IPS-18c (cell line): ENCODE results near the gene PLSCR1.

ENCODE experiments used
- H3K4me3 ChIP-seq: 2 replicates; pipeline ENCODE4 v1.7.0; 2013; ENCODE audit warnings: low read depth, mild to moderate bottlenecking, low read length, moderate library complexity; ENCODE audit not compliant: insufficient read depth
- H3K9me3 ChIP-seq: one replicate; pipeline ENCODE4 v1.6.1; 2013; ENCODE audit warnings: mild to moderate bottlenecking, low read length, moderate library complexity; ENCODE audit not compliant: control insufficient read depth, insufficient read depth

The PLSCR1 gene

DNA sequence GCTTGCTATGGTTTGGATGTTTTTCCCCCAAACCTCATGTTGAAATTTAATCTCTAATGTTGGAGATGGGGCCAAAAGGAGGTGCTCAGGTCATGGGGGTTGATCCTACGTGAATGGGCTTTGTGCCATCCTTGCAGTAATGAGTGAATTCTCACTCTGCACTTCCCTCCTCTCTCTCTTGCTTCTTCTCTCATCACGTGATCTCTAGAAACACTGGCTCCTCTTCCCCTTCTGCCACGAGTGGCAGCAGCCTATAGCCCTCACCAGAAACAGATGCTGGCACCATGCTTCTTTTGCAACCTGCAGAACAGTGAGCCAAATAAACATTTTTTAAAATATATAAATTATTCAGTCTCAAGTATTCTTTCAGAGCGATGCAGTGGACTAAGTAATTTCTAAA is 13.3 kb upstream of the PLSCR1 start:
- no peak overlapping the region for H3K4me3 ChIP-seq
- no peaks in the 10 kb centered on the region for H3K9me3 ChIP-seq

GRCh38 chr3:146555311-146555710 is 10.9 kb upstream of the PLSCR1 start:
- no peaks in the 10 kb centered on the region for H3K9me3 ChIP-seq
- H3K4me3 ChIP-seq = no peak overlapping the region

GRCh38 chr3:146554151-146554760 is 9.8 kb upstream of the PLSCR1 start:
- no peak overlapping the region for H3K4me3 ChIP-seq
- no peaks in the 10 kb centered on the region for H3K9me3 ChIP-seq

DNA sequence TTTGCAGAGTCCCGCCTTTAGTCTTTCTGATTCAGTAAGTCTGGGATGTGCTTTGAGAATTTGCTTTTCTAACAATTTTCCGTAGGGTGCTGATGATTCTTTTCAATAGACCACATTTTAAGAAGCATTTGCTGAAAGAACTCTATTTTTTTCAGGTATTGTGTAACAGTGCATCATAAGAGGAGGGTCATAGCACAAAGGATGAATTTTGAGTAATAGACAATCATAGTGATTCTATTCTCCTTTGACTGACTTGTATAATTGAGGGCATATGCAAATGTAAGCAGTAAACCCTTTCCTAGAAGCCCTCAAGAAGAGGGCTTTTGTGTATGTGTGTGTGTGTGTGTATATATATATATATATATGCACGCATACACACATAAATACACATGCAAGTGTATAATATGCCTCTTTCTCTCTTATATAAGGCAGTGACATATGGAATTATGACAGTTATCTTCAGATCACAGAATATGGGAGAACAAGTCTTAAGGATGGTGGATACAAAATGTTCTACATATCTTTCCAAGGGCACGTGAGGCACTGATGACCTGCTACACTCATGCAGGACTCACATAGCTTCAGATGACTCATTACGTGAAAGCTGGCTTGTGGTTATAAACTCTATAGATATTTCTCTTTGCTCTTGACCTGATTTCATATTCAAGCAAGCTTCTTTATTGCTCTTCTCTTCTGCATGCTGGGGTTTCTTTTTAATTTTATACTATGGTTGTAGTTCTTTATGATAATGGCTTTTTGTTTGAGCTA is 6.5 kb upstream of the PLSCR1 start:
- no peaks in the 10 kb centered on the region for H3K9me3 ChIP-seq
- no peak overlapping the region for H3K4me3 ChIP-seq

GRCh38 chr3:146550070-146550615 is 5.7 kb upstream of the PLSCR1 start:
- Histone ChIP-seq H3K9me3 (no peaks in the 10 kb centered on the region), H3K4me3 (no peak overlapping the region)

DNA sequence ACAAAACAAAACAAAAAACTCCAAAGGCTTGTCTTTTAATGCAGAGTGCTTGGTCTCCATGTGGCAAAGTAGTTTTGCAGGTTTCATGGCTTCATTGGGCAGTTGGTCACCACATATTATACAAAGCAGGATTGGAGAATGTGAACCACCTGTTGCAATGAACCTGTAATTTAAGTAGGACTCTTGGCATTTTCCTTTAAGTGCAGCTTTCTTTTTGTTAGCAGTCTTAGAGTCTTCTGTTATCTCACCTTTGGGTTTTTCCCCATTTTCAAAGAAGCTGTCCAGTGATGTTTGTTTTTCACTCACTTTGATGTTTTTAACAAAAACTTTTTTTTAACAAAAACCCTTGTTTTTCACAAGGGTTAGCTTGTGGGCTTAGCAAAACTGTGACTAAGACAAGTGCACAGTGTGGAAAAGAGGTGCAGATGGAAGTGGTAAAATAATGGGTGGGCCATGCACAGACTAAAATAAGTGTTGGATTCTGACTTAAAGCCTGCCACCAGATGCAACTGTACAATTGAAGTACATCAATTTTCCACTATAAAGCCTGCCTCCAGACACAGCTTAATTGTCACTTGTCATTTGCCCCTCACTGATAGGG is 2.9 kb upstream of the PLSCR1 start:
- no peaks in the 10 kb centered on the region for H3K9me3 ChIP-seq
- H3K4me3 ChIP-seq = no peak overlapping the region

DNA sequence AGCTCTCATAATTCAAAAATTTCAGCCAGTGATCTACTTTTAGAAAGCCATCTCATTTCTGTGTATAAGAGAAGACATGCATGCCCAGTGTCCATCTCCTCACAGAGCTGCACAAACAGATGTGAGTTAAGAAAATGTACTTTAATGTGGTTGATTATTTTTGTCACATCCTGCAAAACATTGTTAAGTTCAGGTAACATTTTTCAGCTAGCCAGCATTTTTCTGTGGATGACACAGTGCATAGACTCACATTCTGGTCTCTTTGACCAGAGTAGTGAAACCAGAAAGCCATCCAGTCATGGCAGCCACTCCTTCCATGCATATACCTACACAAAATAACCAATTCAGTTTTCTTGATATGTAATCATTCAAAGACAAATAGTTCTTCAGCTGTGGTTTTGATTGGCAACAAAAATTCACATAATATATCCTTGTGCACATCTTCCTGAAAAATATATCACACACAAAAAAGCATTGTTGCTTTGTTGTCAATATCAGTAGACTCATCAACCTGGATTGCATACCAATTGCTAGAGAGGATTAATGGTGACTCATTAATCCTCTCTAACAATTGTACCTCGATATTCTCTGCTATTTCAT is 2.1 kb upstream of the PLSCR1 start:
- no peak overlapping the region for H3K4me3 ChIP-seq
- no peaks in the 10 kb centered on the region for H3K9me3 ChIP-seq

DNA sequence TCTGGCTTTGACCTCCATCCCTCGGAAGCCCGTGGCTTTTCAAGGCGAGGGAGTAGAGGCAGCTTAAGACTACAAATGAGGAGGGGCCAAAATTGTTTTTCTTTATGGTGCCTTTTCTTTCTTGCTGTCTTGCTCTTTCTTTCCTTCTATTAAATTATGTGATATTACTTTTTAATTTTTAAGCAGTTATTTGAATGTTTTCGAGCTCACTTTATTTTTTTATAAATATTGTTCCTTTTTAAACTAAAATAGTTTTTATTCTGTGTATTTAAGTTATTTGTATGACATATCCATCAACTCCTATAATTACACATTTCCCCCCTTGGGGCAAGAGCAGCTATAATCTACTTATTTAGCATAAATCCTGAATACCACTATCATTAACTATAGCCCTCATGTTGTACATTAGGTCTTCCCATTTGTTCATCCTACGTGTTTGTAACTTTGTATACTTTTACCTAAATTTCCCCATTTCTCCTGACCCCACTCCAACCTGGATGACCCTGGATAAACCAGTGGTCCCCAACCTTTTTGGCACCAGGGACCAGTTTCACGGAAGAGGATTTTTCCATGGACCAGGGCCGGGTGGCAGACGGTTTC is 622 bp upstream of the PLSCR1 start:
- Histone ChIP-seq H3K4me3 (peak overlapping the region; percentile 80; the same call in 1 of the 2 replicates), H3K9me3 (no peaks in the 10 kb centered on the region)

DNA sequence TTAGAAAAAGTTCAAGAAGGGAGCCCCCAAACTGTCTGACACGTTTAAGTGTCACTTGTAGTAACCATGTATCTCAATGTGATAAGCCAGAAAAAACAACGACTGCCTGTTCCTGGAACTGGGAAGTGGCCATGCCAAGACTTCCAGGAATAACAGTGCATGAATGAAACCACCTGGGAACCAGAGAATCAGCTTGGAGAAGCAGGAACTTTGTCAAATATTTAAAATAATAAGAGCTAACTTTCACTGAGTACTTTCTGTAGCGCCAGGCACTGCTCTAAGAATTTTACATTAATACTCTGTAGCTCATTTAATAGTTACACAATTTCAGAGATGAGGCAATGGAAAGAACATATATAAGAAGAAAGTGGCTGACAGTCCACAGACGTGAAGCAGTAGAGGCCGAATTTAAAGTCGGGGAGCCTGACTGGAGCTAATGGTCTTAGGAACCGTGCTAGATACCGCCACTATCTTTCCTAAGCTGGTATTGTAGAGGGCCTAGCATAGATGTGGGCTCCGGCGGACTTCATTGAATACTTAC is 876 bp downstream of the PLSCR1 start:
- no peaks in the 10 kb centered on the region for H3K9me3 ChIP-seq
- H3K4me3 ChIP-seq = peak overlapping the region; percentile 80

DNA sequence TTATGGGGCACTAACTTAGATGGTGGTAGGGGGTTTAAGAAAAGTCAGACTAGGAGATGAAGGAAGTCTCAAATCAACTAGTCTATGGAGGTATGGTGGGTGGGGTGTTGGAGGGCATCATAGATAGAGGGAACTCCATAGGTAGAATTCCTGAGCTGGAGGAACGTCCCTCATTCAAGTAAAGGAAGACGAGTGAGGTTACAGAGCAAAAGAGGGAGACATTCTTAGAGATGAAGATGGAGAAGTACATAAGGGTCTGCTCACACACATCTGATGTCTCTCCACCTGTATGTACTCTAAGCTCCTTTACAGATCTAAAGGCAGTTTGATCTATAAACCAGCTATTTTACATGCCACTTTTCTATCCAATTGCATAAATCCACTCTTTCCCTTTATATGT is 1.4 kb downstream of the PLSCR1 start:
- no peaks in the 10 kb centered on the region for H3K9me3 ChIP-seq
- H3K4me3 ChIP-seq = peak overlapping the region; percentile 80

DNA sequence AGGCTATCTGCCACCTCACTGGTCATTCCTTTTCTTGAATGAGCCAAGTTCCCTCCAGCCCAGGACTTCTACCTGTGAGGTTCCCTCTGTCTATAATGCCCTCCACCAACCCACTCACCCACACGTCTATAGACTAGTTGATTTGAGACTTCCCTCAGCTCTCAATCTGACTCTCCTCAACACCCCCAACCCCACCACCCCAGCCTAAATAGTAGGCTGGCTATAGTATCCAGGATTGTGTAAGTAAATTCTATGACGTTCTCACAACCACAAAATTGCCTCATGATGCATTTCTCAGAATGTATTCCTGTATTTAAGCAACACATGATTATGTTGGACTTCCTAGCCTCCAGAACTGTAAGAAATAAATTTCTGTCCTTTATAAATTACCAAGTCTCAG is 2.2 kb downstream of the PLSCR1 start:
- no peak overlapping the region for H3K4me3 ChIP-seq
- no peaks in the 10 kb centered on the region for H3K9me3 ChIP-seq

- no peaks in the 10 kb centered on the region for H3K9me3 ChIP-seq
- no peak overlapping the region for H3K4me3 ChIP-seq
Observed at GRCh38 chr3:146540978-146541377, 3.4 kb downstream of the PLSCR1 start.

GRCh38 chr3:146540236-146540635 is 4.2 kb downstream of the PLSCR1 start:
- Histone ChIP-seq H3K9me3 (no peaks in the 10 kb centered on the region), H3K4me3 (no peak overlapping the region)

- no peak overlapping the region for H3K4me3 ChIP-seq
- no peaks in the 10 kb centered on the region for H3K9me3 ChIP-seq
Observed at GRCh38 chr3:146539315-146539714, 5.1 kb downstream of the PLSCR1 start.

DNA sequence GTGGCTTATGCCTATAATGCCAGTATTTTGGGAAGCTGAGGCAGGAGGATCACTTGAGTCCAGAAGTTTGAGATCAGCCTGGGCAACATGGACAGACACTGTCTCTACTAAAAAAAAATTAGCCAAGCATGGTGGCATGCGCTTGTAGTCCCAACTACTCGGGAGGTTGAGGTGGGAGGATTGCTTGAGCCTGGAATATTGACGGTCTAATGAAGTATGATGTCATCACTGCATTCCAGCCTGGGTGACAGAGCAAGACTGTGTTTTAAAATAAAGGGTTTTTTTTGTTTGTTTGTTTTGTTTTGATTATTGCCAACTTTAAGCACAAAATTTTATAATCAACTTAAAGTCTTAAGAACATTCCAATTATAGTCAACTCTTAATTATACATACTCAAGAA is 6.8 kb downstream of the PLSCR1 start:
- Histone ChIP-seq H3K9me3 (no peaks in the 10 kb centered on the region), H3K4me3 (no peak overlapping the region)

- Histone ChIP-seq H3K4me3 (no peak overlapping the region), H3K9me3 (no peaks in the 10 kb centered on the region)
Observed at GRCh38 chr3:146536681-146537080, 7.7 kb downstream of the PLSCR1 start.

DNA sequence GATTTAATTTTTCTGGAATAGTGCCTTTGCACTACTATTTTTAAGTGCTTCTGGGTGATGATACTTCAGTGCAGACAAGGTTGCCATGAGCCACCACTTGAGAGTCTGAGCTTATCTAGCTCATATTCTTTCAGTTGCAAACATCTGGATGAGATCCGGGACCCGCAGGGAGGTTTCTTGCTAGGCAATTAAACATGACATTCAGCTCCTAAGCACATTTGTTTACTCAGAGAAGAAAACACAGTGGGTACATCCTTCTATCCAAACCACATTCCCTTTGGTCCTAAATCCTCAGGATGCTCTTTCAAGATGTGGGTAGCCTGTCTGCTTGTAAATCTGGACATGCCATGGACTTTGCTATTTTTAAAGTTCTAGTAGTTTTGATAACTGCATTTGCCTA is 12.0 kb downstream of the PLSCR1 start:
- Histone ChIP-seq H3K4me3 (no peak overlapping the region), H3K9me3 (no peaks in the 10 kb centered on the region)
